GDM1 (cell line): ENCODE results near the gene ARHGAP23.
A peak's percentile ranks its signal among the peaks of the same experiment; 100 is the strongest.

Experiments
- DNase-seq: peaks from one replicate; lab custom pipeline; 2025; lab: John Stamatoyannopoulos, UW

The ARHGAP23 gene

GRCh38 chr17:38443356-38444031 lies 15.2 kb downstream of the ARHGAP23 start:
- no peak for DNase-seq

GRCh38 chr17:38444151-38444550 lies 15.9 kb downstream of the ARHGAP23 start:
- peak; percentile 52 for DNase-seq

GRCh38 chr17:38447502-38448085 lies 19.3 kb downstream of the ARHGAP23 start:
- DNase-seq = no peak

DNA sequence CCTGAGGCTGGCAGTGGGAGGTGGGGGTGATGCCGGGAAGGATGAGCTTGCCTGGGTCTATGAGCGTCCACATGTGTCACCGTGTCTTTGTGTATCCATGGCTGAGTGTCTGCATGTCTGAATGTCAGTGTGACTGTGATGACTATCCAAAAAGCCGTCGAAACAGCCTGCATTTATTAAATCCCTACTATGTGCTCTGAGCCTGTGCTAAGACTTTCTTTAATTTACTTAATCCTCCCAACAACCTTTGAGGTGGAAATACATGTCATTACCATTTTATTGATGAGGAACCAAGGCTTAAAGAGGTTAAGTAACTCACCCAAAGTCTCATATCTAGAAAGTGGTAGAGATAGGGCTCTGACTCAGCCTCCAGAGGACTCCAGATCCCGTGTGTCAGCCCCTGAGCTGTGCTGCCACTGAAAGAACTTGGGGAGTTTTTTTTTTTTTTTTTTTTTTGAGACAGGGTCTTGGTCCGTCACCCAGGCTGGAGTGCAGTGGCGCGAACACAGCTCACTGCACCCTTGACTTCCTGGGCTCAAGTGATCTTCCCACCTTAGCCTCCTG lies 20.0 kb downstream of the ARHGAP23 start:
- no peak for DNase-seq

DNA sequence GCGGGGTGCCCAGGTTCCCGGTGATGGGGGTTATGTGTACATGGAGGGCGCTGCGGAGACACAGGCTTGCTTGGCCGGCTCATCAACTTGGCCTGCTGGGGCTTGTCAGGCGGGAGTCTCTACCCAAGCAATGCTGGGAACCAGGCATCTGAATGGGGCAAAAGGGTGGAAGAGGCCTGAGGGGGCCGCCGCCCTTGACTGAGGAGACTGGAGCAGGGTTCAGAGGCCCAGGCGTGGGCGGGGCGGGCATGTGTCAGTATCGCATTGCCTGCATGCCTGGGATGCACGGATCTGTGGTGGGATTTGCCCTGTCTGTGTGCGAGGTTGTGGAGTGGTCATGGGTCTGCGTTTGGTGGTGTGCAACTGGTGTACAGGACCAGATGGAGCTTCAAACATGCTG lies 21.1 kb downstream of the ARHGAP23 start:
- no peak for DNase-seq

DNA sequence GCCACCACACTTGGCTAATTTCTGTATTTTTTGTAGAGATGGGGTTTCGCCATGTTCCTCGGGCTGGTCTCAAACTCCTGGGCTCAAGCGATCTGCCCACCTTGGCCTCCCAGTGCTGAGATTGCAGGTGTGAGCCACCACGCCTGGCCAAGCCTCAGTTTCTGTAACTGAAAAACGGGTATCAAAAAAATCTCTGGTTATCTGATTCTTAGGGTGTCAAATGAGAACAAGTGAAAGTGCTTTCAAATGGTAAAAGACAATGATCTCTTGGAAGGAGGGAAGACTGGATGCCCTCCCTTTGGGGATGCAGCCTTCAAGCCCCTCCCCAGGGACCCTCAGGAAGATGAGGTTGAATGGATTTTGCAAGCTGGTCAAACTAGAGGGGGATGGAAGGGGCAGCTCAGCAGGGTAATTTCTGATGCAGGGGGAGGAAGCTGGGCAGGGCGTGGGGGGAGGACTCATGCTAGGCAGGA lies 22.3 kb downstream of the ARHGAP23 start:
- no peak for DNase-seq

DNA sequence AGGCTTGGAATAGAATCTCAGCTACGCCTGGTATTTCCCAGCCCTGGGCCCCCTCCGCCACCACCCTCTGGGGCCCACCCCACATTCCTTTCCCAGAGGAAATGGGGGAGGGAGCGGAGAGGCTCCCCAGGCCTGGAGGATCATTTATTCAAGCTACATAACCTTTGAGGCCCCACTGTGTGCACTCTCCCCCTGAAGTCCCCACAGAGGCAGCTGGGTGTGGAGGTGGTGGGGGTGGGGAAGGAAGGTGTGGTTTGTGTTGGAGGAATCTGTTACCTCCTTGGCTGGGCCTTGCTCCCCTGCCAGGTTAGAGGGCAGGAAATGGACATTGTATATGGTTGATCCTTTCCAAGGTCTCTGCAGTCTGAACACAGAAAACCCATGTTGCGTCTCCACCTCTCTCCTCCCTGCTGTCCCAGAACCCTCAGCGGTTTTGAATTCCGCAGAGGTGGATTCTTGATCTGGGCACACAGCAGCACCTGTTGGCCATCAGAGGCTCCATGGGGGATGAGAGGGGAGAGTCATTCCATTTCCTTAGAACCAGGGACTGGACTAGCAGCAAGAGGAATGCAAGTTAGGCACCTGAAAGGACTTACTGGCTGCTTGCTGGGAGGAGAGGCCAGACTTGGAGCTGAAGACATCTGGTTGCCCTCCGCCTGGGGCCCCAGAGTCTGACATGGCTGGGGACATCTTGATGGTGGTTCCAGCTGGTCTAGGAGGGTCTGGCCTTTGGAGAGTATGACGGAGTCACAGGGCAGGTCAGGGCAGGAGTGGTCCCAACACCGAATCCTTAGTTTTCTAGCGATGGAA lies 23.0 kb downstream of the ARHGAP23 start:
- DNase-seq = no peak

DNA sequence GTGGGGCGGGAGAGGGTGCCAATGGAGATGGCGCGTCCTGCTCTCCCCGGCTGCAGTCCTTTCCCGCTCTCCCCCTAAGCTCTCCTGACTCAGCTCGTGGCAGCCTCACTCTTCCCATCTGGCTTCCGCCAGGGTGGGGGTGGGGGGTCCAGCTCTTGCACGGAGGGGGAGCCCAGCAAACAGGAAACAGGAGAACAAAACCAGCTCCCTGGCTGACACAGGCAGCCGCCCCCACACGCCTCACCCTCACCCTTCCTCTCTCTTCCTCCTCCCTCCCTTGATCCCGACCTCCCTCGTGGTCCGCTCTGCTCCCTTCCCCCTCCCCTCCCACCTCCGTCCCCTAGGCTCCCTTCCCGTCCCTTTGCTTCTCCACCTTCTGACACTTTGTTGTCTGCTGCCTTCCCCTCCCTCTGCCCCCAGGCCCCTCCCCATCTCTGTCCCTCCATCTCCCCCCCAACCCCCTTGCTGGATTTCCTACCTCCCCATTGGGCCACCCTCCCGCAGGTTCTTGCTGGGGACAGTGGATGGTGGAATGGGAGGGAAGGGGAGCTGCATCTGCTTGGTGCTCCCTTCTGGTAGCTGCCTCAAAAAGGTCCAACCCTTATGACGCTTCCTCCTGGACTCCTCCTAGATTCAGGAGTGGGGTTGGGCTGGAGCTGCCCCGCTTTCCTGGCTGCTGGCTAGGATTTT lies 23.7 kb downstream of the ARHGAP23 start:
- DNase-seq = peak; percentile 41

GRCh38 chr17:38452719-38453118 lies 24.5 kb downstream of the ARHGAP23 start:
- DNase-seq = no peak

DNA sequence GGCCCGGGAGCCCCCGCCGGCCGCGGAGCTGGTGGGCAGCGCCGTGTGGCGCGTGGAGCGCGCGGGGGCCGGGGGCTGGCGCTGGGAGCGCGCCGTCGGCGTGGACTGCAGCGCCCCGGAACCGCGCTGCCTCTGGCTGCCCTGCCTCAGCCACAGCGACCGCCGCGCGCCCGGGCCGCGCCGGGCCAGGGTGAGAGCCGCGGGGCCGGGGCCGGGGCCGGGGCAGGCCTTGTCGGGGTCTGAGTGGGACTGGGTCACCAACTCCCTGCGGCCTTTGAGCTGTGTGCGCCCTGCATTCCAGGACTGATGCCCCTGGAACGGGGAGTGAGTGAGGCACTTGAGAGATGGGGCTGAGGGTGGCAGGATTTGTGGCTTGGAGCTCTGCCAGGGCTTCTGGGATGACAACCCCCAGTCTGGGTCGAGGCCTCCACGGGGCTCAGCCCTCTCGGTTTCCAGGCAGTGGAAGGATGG lies 25.7 kb downstream of the ARHGAP23 start:
- no peak for DNase-seq

DNA sequence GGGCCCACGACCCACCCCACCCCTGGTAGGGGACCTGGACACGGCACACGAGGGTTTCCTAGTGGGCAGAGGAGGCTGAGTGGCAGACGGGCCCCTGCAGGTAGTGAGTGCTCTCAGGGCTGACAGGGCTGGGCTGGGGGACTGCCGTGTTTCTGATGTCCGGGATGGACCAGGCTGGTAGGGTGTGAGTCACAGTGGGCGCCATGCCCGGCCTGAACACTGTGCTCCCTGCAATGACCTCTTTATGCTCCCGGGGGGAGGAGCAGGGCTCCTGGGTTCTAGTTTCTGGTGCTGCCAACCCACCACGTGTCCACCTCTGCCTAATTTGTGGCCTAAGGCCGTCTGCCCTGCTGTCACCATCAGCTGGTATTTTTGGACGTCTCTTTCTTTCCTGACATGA lies 26.3 kb downstream of the ARHGAP23 start:
- DNase-seq = no peak

DNA sequence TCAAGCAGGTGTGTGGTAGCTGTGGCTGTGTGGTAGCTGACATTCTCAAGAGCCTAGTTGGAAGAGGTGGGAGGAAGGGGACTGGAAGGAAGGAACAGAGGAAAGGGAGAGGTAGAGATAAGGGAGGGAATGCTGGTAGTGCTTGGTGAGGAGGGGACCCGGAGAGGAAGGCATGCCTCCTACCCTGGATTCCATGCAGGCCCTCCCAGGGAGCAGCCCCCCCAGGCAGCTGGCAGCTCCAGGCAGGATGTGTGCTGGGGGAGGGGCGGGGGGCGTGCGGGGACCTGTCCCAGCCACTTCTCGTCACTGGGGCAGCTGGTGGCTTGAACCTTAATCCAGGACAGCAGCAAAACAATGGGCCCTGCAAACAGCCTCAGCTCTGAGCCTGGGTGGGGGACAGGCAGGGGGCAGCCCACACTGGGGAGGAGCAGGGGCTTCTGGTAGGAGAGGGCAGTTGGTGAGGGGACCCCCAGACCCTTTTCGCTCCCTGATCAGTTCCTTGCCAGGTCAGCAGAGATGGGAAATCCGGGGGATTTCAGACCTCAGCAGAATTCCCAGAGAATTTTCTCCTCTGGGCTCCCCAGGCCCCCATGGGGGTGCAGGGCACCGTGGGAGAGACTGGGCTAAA lies 27.1 kb downstream of the ARHGAP23 start:
- no peak for DNase-seq

DNA sequence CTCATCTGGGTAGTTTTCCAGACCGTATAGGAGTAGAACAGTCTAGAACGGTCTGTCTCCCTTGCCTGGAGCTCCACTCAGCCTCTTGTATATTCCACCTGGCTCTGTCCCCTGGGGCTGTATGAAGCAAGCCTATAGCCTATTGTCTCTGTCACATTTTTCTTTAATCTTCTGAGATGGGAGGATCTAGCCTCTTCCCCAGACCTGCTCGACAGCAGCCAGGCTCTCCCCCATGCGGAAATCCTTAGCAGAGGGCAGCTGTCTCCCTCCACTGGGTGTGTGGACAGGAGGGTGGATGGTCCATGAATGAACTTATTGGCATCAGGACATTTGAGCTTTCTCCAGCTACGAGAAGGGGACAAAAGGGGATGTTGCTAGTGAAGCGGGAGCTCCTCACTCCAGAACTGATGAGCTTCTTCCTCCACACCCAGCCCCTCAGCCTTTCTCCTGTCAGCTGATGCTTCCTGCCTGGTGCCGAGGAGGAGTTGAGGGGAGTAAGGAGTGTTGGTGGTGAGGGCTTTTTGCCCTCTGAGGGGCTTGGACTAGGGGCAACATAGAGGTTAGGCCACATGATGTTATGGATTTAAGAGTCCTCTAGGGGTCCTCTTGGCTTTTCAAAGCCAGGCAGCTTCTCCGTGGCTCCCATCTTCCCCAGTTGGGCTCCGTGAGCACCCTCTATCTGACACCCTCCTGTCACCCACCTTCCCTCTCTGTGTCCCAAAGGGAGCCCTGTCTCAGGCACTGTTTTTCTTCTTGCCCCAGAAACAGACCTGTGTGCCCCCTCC lies 28.0 kb downstream of the ARHGAP23 start:
- DNase-seq = no peak

GRCh38 chr17:38457577-38458371 lies 29.5 kb downstream of the ARHGAP23 start:
- DNase-seq = no peak

DNA sequence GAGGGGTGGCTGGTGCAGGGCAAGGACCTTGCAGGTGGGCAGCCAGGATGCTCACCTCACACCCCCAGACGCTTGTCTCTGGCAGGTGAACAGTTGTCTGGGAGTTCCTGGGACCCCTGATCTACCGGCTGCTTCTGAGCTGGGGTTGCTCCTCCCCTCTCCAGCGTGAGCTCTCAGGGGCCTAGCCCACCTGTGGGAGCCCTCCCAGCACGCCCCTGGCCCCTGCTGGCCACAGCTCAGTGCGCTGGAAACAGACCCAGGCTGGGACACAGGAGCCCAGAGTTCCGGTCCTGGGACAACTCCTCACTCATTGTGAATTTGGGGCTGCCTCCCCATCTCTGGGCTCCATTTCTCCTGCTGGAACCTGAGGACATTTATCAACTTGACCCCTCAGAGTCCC lies 30.3 kb downstream of the ARHGAP23 start:
- no peak for DNase-seq

GRCh38 chr17:38459567-38459966 lies 31.3 kb downstream of the ARHGAP23 start:
- DNase-seq = no peak

GRCh38 chr17:38460082-38460715 lies 31.9 kb downstream of the ARHGAP23 start:
- no peak for DNase-seq

GRCh38 chr17:38460716-38461630 lies 32.7 kb downstream of the ARHGAP23 start:
- no peak for DNase-seq
